IPS DF 6.9 (cell line): ENCODE results near the gene PLAGL2.
"Not testable (repeated sequence)": the region's sequence is repeated elsewhere in the genome, so short reads cannot be mapped to it uniquely, and the experiment has no call there.

ENCODE experiments used
- DNase-seq: peaks from one replicate; pipeline ENCODE4 v3.0.0-alpha.2; 2013; ENCODE audit warnings: low read depth, low spot score
- H3K27ac ChIP-seq: one replicate; pipeline ENCODE4 v1.5.1; 2013; ENCODE audit warnings: low read length, control low read depth
- H3K27me3 ChIP-seq: 2 replicates; pipeline ENCODE4 v1.6.1; 2013; ENCODE audit warnings: mild to moderate bottlenecking, low read length; ENCODE audit not compliant: control insufficient read depth, insufficient read depth
- H3K36me3 ChIP-seq: 2 replicates; pipeline ENCODE4 v1.6.1; 2013; ENCODE audit warnings: low read length; ENCODE audit not compliant: control insufficient read depth, insufficient read depth
- H3K4me1 ChIP-seq: 2 replicates; pipeline ENCODE4 v1.6.1; 2013; ENCODE audit warnings: low read length; ENCODE audit not compliant: control insufficient read depth, insufficient read depth
- H3K4me3 ChIP-seq: 2 replicates; pipeline ENCODE4 v1.5.1; 2013; ENCODE audit warnings: mild to moderate bottlenecking, low read length
- H3K9me3 ChIP-seq: 2 replicates; pipeline ENCODE4 v1.6.1; 2013; ENCODE audit warnings: low read length, inconsistent platforms; ENCODE audit not compliant: control insufficient read depth, insufficient read depth
- WGBS: extraction: QIAGEN DNeasy Blood & Tissue Kit; methylation state at CpG from one replicate; pipeline ENCODE4 v1.1.7; 2013; ENCODE audit warnings: mixed read lengths, missing lambda C conversion rate; ENCODE audit not compliant: insufficient read length, insufficient coverage; 5-methylcytosine and 5-hydroxymethylcytosine counted together

PLAGL2 gene

DNA sequence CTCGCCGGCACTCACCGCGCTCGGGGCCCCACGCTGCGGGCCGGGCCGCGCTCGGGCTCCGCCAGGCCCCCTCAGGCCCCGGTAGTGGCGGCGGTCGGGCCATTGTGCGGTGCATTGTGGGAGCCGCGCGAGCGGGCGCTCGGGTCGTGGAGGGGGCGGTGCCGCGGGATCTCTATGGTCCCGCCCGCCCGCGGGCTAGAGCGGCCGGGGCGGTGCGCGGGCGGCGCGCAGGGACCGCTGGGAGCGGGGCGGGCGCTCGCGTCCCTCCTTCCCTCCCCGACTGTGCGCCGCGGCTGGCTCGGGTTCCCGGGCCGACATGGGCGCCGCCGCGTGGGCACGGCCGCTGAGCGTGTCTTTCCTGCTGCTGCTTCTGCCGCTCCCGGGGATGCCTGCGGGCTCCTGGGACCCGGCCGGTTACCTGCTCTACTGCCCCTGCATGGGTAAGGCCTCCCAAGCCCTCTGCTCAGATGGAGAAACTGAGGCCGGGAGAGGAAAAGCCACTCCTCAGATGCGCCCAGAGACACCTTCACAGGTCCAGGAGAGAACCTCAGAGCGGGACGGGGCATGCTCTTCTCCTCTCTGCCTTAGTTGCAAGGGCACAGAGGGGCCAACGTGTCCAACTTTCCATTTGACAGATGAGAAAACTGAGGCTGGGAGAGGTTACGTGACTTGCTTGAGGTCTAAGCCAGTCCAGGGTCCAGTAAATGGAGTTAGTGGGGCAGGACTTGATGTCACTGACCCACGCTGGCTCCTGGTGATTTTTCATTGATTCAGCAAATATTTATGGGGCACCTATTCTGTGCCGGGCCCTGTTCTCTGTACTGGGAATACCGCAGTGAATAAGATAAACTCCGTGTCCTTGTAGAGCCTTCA is at the start of gene PLAGL2, which contains the start of gene POFUT1:
Gene PLAGL2 (minus strand): TSS at position 118 of the 873 bp plus-strand sequence. CDS start 5,565 bp downstream, outside the sequence.
Gene POFUT1 (plus strand): TSS at position 255 of the 873 bp plus-strand sequence. CDS start 62 bp downstream, at position 317.
- 0 out of 2 replicates have a peak, but pooled peaks cover 2% of the 10 kb centered on the region for H3K36me3 ChIP-seq
- DNase-seq, result no peak
- no peak within 1 kb of the TSS for H3K27ac ChIP-seq
- no peaks in the 10 kb centered on the region for H3K9me3 ChIP-seq
- no CpG with 5 or more reads among the region's 74 CpGs for WGBS
- peak within 1 kb of the TSS; percentile 78 for H3K4me3 ChIP-seq
- no peaks in the 10 kb centered on the region for H3K27me3 ChIP-seq
- H3K4me1 ChIP-seq, result peaks cover 3% of the 10 kb centered on the region

DNA sequence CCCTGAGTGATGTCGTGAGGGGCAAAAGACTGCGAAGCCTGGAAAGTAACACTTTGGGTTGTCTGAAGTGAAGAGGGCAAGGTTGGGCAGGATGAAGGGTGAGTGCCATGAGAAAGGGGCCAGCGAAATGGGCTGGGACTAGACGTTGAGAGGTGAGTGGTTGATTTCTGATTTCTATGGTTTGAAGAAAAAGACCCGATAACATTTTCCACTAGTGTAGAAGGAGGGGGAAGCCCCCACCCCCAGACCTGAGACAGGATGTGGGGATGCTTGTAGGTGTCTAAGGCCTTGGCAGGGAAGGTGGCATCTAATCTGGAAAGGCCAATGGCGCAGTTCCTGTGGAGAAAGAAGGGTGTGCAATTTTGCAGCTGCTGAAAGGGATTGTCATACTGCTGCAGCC is 44.6 kb upstream of the PLAGL2 start:
- Histone ChIP-seq H3K27ac (no peak overlapping the region), H3K9me3 (no peaks in the 10 kb centered on the region), H3K4me1 (no peaks in the 10 kb centered on the region), H3K36me3 (no peaks in the 10 kb centered on the region), H3K27me3 (no peaks in the 10 kb centered on the region), H3K4me3 (no peak overlapping the region)
- no peak for DNase-seq
- no CpG with 5 or more reads among the region's 6 CpGs for WGBS

- H3K36me3 ChIP-seq, result no peaks in the 10 kb centered on the region
- no peak overlapping the region for H3K27ac ChIP-seq
- no peaks in the 10 kb centered on the region for H3K9me3 ChIP-seq
- H3K27me3 ChIP-seq, result no peaks in the 10 kb centered on the region
- DNase-seq, result no peak
- no CpG with 5 or more reads among the region's 3 CpGs for WGBS
- no peak overlapping the region for H3K4me3 ChIP-seq
- no peaks in the 10 kb centered on the region for H3K4me1 ChIP-seq
Observed at GRCh38 chr20:32251470-32251869, 43.9 kb upstream of the PLAGL2 start.

GRCh38 chr20:32249030-32249738 is 41.6 kb upstream of the PLAGL2 start:
- Histone ChIP-seq H3K36me3 (no peaks in the 10 kb centered on the region), H3K4me1 (no peaks in the 10 kb centered on the region), H3K9me3 (no peaks in the 10 kb centered on the region), H3K27me3 (no peaks in the 10 kb centered on the region), H3K4me3 (no peak overlapping the region), H3K27ac (no peak overlapping the region)
- DNase-seq, result no peak
- no CpG with 5 or more reads among the region's 9 CpGs for WGBS

DNA sequence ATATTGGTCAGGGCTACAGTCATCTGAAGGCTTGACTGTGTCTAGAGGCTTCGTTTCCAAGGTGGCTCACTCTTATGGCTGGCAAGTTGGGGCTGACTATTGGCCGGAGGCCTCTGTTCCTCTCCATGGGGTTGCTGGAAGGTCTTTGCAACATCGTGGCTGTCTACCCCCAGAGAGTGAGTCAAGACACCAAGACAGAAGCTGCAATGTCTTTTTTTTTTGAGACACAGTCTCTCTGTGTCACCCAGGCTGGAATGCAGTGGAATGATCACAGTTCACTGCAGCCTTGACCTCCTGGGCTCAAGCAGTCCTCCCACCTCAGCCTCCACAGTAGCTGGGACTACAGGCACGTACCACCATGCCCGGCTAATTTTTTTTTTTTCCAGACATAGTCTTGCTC is 40.5 kb upstream of the PLAGL2 start:
- Histone ChIP-seq H3K9me3 (no peaks in the 10 kb centered on the region), H3K27me3 (no peaks in the 10 kb centered on the region), H3K4me1 (no peaks in the 10 kb centered on the region), H3K36me3 (no peaks in the 10 kb centered on the region), H3K27ac (no peak overlapping the region), H3K4me3 (no peak overlapping the region)
- no CpG with 5 or more reads among the region's 5 CpGs for WGBS
- no peak for DNase-seq

- not testable (repeated sequence) for H3K27ac ChIP-seq, H3K4me3 ChIP-seq, DNase-seq, H3K27me3 ChIP-seq, H3K4me1 ChIP-seq, H3K9me3 ChIP-seq, H3K36me3 ChIP-seq
- WGBS, result no CpG with 5 or more reads among the region's 5 CpGs
Observed at GRCh38 chr20:32246208-32246607, 38.7 kb upstream of the PLAGL2 start.

DNA sequence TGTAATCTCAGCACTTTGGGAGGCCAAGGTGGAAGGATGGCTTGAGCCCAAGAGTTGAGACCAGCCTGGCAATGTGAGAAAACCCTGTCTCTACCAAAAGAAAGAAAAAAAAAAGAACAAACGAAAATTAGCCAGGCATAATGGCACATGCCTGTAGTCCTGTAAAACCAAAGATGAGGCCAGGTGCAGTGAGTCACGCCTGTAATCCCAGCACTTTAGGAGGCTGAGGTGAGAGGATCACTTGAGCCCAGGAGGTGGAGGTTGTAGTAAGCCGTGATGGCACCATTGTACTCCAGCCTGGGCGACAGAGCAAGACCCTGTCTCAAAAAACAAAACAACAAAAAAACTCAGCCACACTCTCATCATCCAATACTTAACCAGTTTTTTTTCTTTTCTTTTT is 37.4 kb upstream of the PLAGL2 start:
- no peaks in the 10 kb centered on the region for H3K4me1 ChIP-seq
- no peaks in the 10 kb centered on the region for H3K36me3 ChIP-seq
- no peak for DNase-seq
- no peak overlapping the region for H3K4me3 ChIP-seq
- no peaks in the 10 kb centered on the region for H3K9me3 ChIP-seq
- no peak overlapping the region for H3K27ac ChIP-seq
- no CpG with 5 or more reads among the region's 4 CpGs for WGBS
- no peaks in the 10 kb centered on the region for H3K27me3 ChIP-seq

DNA sequence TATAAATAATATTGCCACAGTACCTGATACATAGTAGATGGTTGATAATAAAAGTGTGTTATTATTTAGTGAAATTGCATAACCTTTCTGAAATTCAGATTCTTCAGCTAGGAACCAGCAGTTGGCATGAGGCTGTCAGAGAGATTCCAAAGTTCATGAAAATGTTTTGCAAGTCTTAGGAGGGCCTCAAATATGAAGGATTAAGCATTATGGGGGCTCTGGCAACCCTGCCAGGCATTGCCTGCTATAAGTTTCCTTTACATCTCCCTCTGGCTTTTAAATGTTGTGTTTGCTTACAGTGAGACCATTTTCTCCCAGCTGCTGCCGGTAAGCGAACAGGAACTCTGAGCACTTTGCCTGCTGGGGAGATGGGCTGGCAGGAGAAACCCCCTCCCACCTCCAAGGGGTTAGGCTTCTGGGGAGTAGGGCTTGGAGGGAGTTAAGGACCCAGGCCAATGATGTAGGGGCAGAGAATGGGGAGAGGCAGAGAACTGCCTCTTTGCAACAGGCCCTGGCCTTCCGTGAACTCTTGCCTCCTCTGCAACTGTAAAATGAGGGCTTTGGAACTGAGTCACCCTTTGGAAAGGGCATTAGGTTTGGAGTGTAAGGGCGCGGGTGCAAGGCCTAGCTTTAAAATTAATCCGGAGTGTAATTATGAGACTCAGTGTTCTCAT is 36.7 kb upstream of the PLAGL2 start:
- whole genome bisulfite sequencing, result no CpG with 5 or more reads among the region's 6 CpGs
- H3K4me3 ChIP-seq, result no peak overlapping the region
- no peak overlapping the region for H3K27ac ChIP-seq
- H3K27me3 ChIP-seq, result no peaks in the 10 kb centered on the region
- no peaks in the 10 kb centered on the region for H3K9me3 ChIP-seq
- no peaks in the 10 kb centered on the region for H3K4me1 ChIP-seq
- no peak for DNase-seq
- H3K36me3 ChIP-seq, result no peaks in the 10 kb centered on the region

GRCh38 chr20:32241807-32242206 is 34.3 kb upstream of the PLAGL2 start:
- Histone ChIP-seq H3K36me3 (no peaks in the 10 kb centered on the region), H3K9me3 (no peaks in the 10 kb centered on the region), H3K4me1 (no peaks in the 10 kb centered on the region), H3K27me3 (no peaks in the 10 kb centered on the region), H3K27ac (no peak overlapping the region), H3K4me3 (no peak overlapping the region)
- WGBS, result no CpG with 5 or more reads among the region's 4 CpGs
- DNase-seq, result no peak

DNA sequence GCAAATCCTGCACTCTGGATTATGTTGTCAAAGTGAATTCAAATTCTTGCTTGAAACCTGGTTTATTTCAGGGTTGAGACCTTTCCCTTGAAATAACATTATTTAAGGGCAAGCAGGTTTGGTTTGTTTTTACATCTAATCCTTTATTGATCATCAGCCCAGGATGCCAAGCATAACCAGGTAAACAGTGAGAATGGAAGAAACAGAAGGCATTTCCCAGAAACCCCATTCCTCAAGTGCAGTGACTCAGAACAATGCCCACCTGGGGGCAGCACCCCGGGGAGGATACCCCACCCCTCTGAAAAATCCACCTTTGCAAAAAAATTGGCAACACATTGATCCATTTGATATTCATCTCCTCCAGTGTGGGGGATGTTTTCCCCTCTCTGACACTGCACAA is 32.7 kb upstream of the PLAGL2 start:
- no peak overlapping the region for H3K4me3 ChIP-seq
- no peaks in the 10 kb centered on the region for H3K4me1 ChIP-seq
- H3K36me3 ChIP-seq, result peaks cover 2% of the 10 kb centered on the region; the same call in 1 of the 2 replicates
- no peaks in the 10 kb centered on the region for H3K9me3 ChIP-seq
- no peak for DNase-seq
- no CpG with 5 or more reads among the region's 1 CpG for WGBS
- no peaks in the 10 kb centered on the region for H3K27me3 ChIP-seq
- no peak overlapping the region for H3K27ac ChIP-seq
